ENCODE results near the gene MAPRE2.

DNA sequence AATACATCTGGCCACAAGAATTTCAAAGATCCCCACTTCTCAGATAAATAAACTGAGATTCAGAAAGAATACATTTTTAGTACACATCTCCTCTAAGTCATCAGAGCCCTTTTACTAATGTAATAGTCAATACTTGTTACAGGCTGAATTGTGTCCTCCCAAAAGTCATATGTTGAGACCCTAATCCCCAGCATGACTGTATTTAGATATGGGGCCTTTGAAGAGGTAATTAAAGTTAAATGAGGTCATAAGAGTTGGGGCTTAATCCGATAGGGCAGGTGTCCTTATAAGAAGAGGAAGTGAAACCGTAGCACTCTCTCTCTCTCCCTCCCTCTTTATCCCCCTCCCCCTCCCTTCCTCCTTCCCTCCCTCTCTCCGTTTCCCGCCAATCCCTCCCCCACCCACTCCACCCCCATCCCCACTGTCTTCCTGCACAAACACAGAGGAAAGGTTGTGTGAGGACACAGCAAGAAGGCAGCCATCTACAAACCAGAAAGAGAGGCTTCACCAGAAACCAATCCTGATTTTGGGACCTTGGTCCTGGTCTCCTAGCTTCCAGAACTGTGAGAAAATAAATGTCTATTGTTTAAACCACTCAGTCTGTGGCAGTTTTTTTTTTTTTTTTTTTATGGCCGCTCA lies 133.0 kb downstream of the MAPRE2 start:
- TF ChIP-seq EZH2 (IDR thresholded peaks at IDR 0.05; ENCODE audit: insufficient read depth, poor library complexity, severe bottlenecking) (no peak), EZH2phosphoT487 (IDR thresholded peaks at IDR 0.05; ENCODE audit: insufficient read depth, low read depth) (no peak)
